ENCODE results near the gene ZDHHC8. TPM values are rescaled to one million over a fixed set of nuclear protein-coding genes. Genes with fewer than 3 reads are reported as not detected.

Gene ZDHHC8
- total RNA-seq, 2 donors from 2014 or later, result 82.2 to 82.3 TPM

DNA sequence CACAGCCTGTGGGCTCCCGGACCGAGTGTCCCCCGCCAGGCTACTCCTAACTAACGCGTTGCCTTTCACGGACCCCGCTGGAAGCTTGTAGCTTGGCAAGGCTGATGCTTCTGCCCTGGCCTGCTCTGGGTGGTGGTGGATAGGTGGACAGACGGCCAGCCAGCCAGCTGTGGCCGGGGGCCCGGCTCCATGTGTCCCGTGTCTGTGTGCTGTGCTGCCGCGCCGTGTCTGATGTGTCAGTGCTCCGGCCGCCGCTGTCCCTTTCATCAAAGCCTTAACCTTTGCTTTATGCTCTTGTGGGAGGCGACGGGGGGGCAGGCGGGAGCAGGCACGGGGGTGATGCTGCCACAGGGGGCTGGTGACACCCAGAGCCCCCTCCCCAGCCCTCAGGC lies 14.2 kb downstream of the ZDHHC8 start:
- DNase-seq, result no peak
- Histone ChIP-seq H3K27ac (ENCODE audit: low read depth, low read length) (peak overlapping the region; percentile 32), H3K27me3 (ENCODE audit: control insufficient read depth, insufficient read depth, low read length, poor library complexity, severe bottlenecking) (no peaks in the 10 kb centered on the region), H3K9ac (ENCODE audit: extremely low read depth, low read length, poor library complexity, severe bottlenecking) (no peak overlapping the region), H3K9me3 (ENCODE audit: control insufficient read depth, low read length) (no peaks in the 10 kb centered on the region), H3K4me1 (ENCODE audit: control insufficient read depth, insufficient read depth, low read length) (no peaks in the 10 kb centered on the region), H3K4me3 (ENCODE audit: low read length) (no peak overlapping the region), H3K36me3 (ENCODE audit: control insufficient read depth, insufficient read depth, low read length) (no peaks in the 10 kb centered on the region)
- Mint-ChIP-seq H3K36me3 (ENCODE audit: low read depth) (no peaks in the 10 kb centered on the region), H3K27me3 (ENCODE audit: insufficient read depth) (no peaks in the 10 kb centered on the region), H3K27ac (no peak overlapping the region), H3K4me3 (no peak overlapping the region), H3K9me3 (no peaks in the 10 kb centered on the region), H3K4me1 (no peaks in the 10 kb centered on the region)
- 95 to 97% methylated on average over 10 to 21 of the region's 21 CpGs for WGBS, 2 experiments (ENCODE audit: insufficient coverage in 1 of 2, insufficient read length in 1 of 2)
- no peak for TF ChIP-seq CTCF (conservative IDR thresholded peaks at IDR 0.05)

DNA sequence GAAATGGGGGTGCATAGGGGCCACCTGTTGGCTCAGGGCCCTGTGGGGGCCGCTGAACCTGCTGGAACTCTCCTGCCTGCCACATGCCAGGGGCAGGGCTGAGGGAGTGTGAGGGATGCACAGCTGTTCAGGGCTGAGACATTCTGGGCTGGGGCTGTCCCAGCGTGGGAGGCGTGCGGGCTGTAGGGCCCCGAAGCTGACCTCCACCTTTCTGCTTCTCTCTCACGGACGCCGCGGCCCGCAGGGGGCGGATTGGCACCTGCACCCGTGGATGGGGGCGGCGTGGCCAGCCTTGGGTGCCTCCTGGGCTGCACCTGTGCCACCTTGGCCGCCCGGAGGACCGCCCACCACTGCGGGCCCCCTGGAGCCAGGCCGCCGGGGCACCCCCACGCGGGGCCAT lies 15.2 kb downstream of the ZDHHC8 start:
- Histone ChIP-seq H3K9me3 (ENCODE audit: control insufficient read depth, low read length) (no peaks in the 10 kb centered on the region), H3K27me3 (ENCODE audit: control insufficient read depth, insufficient read depth, low read length, poor library complexity, severe bottlenecking) (no peaks in the 10 kb centered on the region), H3K4me1 (ENCODE audit: control insufficient read depth, insufficient read depth, low read length) (no peaks in the 10 kb centered on the region), H3K36me3 (ENCODE audit: control insufficient read depth, insufficient read depth, low read length) (no peaks in the 10 kb centered on the region), H3K4me3 (ENCODE audit: low read length) (no peak overlapping the region), H3K27ac (ENCODE audit: low read depth, low read length) (peak overlapping the region; percentile 38), H3K9ac (ENCODE audit: extremely low read depth, low read length, poor library complexity, severe bottlenecking) (no peak overlapping the region)
- DNase-seq, result no peak
- no peak for TF ChIP-seq CTCF (conservative IDR thresholded peaks at IDR 0.05)
- H3K36me3 Mint-ChIP-seq (ENCODE audit: low read depth), result no peaks in the 10 kb centered on the region
- no peaks in the 10 kb centered on the region for H3K9me3 Mint-ChIP-seq
- H3K4me3 Mint-ChIP-seq, result no peak overlapping the region
- H3K27ac Mint-ChIP-seq, result peak overlapping the region; percentile 68
- H3K4me1 Mint-ChIP-seq, result no peaks in the 10 kb centered on the region
- H3K27me3 Mint-ChIP-seq (ENCODE audit: insufficient read depth), result no peaks in the 10 kb centered on the region
- WGBS, 2 experiments (ENCODE audit: insufficient coverage in 1 of 2, insufficient read length in 1 of 2), result 87 to 90% methylated on average over 13 to 22 of the region's 22 CpGs

- no peaks in the 10 kb centered on the region for H3K36me3 ChIP-seq (ENCODE audit: control insufficient read depth, insufficient read depth, low read length)
- no peaks in the 10 kb centered on the region for H3K4me1 Mint-ChIP-seq
- no peaks in the 10 kb centered on the region for H3K9me3 ChIP-seq (ENCODE audit: control insufficient read depth, low read length)
- H3K27me3 Mint-ChIP-seq (ENCODE audit: insufficient read depth), result no peaks in the 10 kb centered on the region
- H3K27ac ChIP-seq (ENCODE audit: low read depth, low read length), result peak overlapping the region; percentile 17
- H3K4me3 ChIP-seq (ENCODE audit: low read length), result no peak overlapping the region
- no peak for TF ChIP-seq CTCF (conservative IDR thresholded peaks at IDR 0.05)
- DNase-seq, result no peak
- H3K27ac Mint-ChIP-seq, result no peak overlapping the region
- no peak overlapping the region for H3K4me3 Mint-ChIP-seq
- H3K36me3 Mint-ChIP-seq (ENCODE audit: low read depth), result no peaks in the 10 kb centered on the region
- WGBS, 2 experiments (ENCODE audit: insufficient coverage in 1 of 2, insufficient read length in 1 of 2), result 92 to 100% methylated on average over 1 to 12 of the region's 14 CpGs
- H3K9ac ChIP-seq (ENCODE audit: extremely low read depth, low read length, poor library complexity, severe bottlenecking), result no peak overlapping the region
- no peaks in the 10 kb centered on the region for H3K27me3 ChIP-seq (ENCODE audit: control insufficient read depth, insufficient read depth, low read length, poor library complexity, severe bottlenecking)
- no peaks in the 10 kb centered on the region for H3K9me3 Mint-ChIP-seq
- H3K4me1 ChIP-seq (ENCODE audit: control insufficient read depth, insufficient read depth, low read length), result no peaks in the 10 kb centered on the region
Observed at GRCh38 chr22:20147237-20147988, 15.8 kb downstream of the ZDHHC8 start.
